HAP-1 (cell line): Measurements from ENCODE around the gene CASP2.
"Not testable (repeated sequence)": the region's sequence is repeated elsewhere in the genome, so short reads cannot be mapped to it uniquely, and the experiment has no call there.

Experiments used
- DNase-seq, 2 experiments: peaks; one replicate each; pipeline ENCODE4 v3.0.0-alpha.2; 2016 to 2020; ENCODE audit warnings: low spot score in 2 of 2
- H3K27me3 ChIP-seq: fragments of 250-450 bp; sonication (Bioruptor Pico); 2 replicates; pipeline ENCODE4 v1.5.1; 2020; ENCODE audit warnings: low read depth, mild to moderate bottlenecking, moderate library complexity
- H3K36me3 ChIP-seq: fragments of 250-450 bp; sonication (Bioruptor Pico); replicated peaks from 2 replicates; pipeline ENCODE4 v1.5.1; 2020; ENCODE audit warnings: mild to moderate bottlenecking
- H3K4me1 ChIP-seq: fragments of 250-450 bp; sonication (Bioruptor Pico); 2 replicates; pipeline ENCODE4 v1.5.1; 2020; ENCODE audit warnings: mild to moderate bottlenecking
- H3K4me3 ChIP-seq: fragments of 250-450 bp; sonication (Bioruptor Pico); 2 replicates; pipeline ENCODE4 v1.5.1; 2020; ENCODE audit warnings: mild to moderate bottlenecking, moderate library complexity
- H3K9me3 ChIP-seq: fragments of 250-450 bp; sonication (Bioruptor Pico); 2 replicates; pipeline ENCODE4 v1.5.1; 2020; ENCODE audit warnings: mild to moderate bottlenecking, moderate library complexity
- in situ Hi-C: fragments of 300-500 bp; cut with MboI; formaldehyde crosslinking; loops from 3 replicates; pipeline ENCODE4 v1.14.3; 2020; ENCODE audit warnings: low sequenced_read_pairs, inconsistent platforms, mixed read lengths

CASP2 gene

DNA sequence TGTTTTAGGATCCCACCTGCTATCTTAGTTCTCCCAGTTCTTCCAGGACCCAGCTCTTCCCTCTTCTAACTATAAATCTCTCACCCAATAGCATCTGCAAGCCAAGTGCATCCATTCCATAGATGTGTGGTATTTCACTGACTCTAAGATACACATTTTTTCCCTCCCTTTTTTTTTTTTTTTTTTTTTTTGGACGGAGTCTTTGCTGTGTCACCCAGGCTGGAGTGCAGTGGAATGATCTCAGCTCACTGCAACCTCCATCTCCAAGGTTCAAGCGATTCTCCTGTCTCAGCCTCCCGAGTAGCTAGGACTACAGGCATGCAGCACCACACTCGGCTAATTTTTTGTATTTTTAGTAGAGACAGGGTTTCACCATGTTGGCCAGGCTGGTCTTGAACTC is 1.7 kb downstream of the CASP2 start:
- in situ Hi-C loops = not testable (repeated sequence)

DNA sequence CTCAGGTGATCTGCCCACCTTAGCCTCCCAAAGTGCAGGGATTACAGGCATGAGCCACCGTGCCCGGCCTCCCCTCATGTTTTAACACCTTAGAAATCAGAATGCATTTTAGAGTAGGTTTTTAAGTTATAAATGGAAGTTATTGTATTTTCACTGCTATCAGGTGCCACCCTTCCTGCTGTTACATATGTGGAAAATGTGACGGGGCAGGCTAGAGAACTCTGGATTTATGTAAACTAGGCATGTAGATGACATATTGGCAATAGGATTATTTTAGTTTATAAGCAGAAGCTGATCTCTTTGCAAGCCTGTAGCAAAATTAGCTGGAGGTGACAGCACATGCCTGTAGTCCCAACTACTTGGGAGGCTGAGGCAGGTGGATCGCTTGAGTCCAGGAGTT is 2.1 kb downstream of the CASP2 start:
- DNase-seq = no peak
- Histone ChIP-seq H3K4me3 (peak overlapping the region; percentile 95; the same call in 1 of the 2 replicates), H3K9me3 (peaks cover 6% of the 10 kb centered on the region; the same call in 1 of the 2 replicates), H3K36me3 (peaks cover 36% of the 10 kb centered on the region), H3K4me1 (peaks cover 16% of the 10 kb centered on the region), H3K27me3 (no peaks in the 10 kb centered on the region)
- in situ Hi-C loops = no loop called here

More for the DNA sequence above, 1.7 kb downstream of the CASP2 start:
- H3K27me3 ChIP-seq, DNase-seq, H3K9me3 ChIP-seq: not testable (repeated sequence)
- Histone ChIP-seq H3K4me1 (peaks cover 16% of the 10 kb centered on the region), H3K36me3 (peaks cover 32% of the 10 kb centered on the region), H3K4me3 (peak overlapping the region; percentile 95)

DNA sequence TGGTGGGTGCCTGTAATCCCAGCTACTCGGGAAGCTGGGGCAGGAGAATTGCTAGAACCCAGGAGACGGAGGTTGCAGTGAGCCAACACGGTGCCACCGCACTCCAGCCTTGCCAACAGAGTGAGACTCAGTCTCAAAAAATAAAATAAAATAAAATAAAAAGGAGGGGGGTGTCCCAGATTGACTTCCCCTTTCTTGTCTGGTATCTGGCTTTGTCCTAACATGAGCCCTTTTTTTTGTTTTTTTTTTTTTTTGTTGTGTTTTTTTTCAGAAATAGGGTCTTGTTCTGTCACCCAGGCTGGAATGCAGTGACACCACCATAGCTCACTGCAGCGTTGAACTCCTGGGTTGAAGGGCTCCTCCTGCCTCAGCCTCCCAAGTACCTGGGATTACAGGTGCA is 4.7 kb downstream of the CASP2 start:
- Histone ChIP-seq H3K36me3 (peaks cover 58% of the 10 kb centered on the region), H3K27me3 (no peaks in the 10 kb centered on the region), H3K9me3 (no peaks in the 10 kb centered on the region), H3K4me3 (no peak overlapping the region), H3K4me1 (peaks cover 13% of the 10 kb centered on the region)
- in situ Hi-C loops = no loop called here
- no peak for DNase-seq

DNA sequence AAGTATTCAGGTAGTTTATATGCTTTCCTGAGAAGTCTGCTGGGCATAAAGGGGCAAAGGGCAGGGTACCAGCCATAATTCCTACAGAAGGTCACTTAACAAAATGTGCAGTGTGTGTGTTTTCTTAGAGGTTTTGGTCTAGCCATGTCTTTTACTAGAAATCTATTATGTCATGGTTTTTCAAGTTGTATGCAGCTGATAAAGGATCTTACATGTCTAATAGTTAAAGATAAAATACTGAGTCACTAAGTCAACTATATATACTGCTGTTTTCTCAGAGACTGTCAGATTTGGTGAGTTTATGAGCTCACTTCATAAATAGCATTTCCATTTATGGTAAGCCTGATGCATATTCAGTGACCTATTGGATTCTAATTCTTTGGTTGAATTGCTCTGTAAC is 7.7 kb downstream of the CASP2 start:
- DNase-seq = no peak
- in situ Hi-C loops = no loop called here
- peaks cover 85% of the 10 kb centered on the region for H3K36me3 ChIP-seq

DNA sequence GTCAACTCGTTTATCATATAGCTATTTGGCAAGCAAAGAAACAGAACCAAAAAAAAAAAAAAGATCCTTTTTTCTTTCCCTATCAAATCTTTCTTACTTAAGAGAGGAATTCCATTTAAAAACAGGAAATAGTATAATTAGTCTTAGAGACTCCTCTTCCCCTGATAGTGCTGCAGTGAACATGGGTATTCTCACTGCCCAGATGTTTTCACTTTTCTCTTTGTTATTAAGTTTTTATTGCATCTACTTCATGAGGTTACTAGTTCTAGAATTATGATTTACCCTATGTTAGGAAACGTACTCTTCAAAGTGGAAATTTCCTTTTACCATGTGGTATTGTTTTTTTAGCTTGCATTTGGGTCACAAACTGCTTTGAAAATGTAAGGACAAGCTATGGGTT is 8.5 kb downstream of the CASP2 start:
- H3K9me3 ChIP-seq = no peaks in the 10 kb centered on the region
- H3K36me3 ChIP-seq = peaks cover 93% of the 10 kb centered on the region
- DNase-seq = no peak
- in situ Hi-C loops = no loop called here
- no peaks in the 10 kb centered on the region for H3K27me3 ChIP-seq
- H3K4me1 ChIP-seq = no peaks in the 10 kb centered on the region
- no peak overlapping the region for H3K4me3 ChIP-seq

More for the DNA sequence above, 7.7 kb downstream of the CASP2 start:
- Histone ChIP-seq H3K27me3 (no peaks in the 10 kb centered on the region), H3K9me3 (no peaks in the 10 kb centered on the region), H3K4me3 (no peak overlapping the region), H3K4me1 (peaks cover 2% of the 10 kb centered on the region)

DNA sequence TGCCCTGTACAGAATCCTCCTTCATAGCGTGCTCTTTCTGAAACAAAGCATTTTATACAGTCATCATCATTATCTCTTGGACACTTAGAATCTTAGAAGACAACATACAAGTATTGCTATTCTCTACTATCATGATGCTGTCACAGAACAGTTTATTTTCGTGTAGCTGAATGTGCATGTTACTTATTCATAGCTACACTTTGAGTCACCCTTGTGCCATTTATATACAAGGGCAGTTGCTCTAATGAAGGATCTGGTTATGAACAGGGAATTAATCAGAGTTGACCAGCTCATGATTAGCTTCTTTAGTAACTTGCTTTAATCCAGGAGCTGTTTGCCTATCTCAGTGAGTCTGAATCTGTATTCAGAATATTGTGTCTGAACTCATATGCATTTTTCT is 11.2 kb downstream of the CASP2 start:
- no peaks in the 10 kb centered on the region for H3K9me3 ChIP-seq
- H3K4me3 ChIP-seq = no peak overlapping the region
- in situ Hi-C loops = no loop called here
- peaks cover 91% of the 10 kb centered on the region for H3K36me3 ChIP-seq
- DNase-seq = no peak
- no peaks in the 10 kb centered on the region for H3K4me1 ChIP-seq
- no peaks in the 10 kb centered on the region for H3K27me3 ChIP-seq

DNA sequence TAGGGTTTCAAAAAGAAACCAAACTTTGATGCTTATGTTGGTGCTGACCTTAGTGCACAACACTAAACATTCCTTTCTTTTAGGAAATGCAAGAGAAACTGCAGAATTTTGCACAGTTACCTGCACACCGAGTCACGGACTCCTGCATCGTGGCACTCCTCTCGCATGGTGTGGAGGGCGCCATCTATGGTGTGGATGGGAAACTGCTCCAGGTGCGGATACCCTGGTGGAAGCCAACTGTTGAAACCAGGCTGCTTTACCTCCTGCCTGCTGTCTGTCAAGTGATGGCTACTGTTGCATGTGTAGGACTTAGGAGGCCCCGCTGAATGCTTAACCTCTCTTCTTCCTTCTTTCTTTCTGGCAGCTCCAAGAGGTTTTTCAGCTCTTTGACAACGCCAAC is 11.7 kb downstream of the CASP2 start:
- Histone ChIP-seq H3K4me3 (no peak overlapping the region), H3K4me1 (no peaks in the 10 kb centered on the region), H3K27me3 (no peaks in the 10 kb centered on the region), H3K9me3 (no peaks in the 10 kb centered on the region), H3K36me3 (peaks cover 91% of the 10 kb centered on the region)
- DNase-seq = peak in 1 of 2 experiments; percentile 66
- in situ Hi-C loops = no loop called here

DNA sequence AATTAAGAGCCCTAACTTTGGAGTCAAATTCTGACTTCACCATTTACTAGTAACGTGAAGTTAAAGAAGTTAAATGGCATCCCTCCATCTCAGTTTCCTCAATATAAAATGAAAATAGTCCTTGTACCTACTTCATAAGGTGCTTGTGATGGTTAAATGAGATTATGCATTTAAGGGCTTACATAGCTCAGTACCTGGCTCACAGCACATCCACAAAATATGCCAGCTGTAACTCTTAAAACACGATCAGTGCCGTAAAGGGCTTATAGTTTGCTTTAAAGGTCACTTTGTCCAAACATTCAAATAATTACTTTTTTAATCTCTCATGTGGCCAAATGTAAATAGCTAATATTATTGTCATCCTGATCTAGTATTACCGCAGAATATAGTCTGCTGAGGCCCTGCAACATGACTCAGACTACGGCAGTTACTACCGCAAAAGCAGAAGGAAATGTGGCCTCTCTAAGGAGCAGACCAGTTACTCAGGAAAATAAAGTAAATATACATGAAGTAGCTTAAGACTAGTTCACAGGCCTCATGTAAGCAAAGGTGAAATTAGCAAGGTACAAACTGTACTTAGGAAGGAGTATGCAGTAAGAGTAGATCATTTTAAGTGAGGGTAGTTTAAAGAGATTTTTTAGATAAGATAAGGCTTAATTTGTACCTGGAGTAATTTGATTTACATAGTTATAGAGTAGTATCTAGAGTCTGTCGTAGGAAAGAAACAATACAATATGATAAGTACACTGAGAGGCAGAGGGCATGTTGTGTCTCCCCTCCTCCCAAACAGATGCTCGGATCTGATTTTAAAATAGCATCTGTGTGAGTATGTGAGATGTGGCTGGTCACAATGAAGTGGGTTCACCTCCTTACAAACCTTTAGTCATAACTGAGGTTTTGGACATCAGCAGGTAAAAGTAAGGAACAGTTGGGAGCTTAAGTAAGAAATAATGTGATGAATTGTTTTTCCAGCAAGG is 13.1 kb downstream of the CASP2 start:
- no peak for DNase-seq
- Histone ChIP-seq H3K36me3 (peaks cover 89% of the 10 kb centered on the region), H3K4me1 (no peaks in the 10 kb centered on the region), H3K9me3 (no peaks in the 10 kb centered on the region), H3K27me3 (no peaks in the 10 kb centered on the region), H3K4me3 (no peak overlapping the region)
- in situ Hi-C loops = no loop called here

DNA sequence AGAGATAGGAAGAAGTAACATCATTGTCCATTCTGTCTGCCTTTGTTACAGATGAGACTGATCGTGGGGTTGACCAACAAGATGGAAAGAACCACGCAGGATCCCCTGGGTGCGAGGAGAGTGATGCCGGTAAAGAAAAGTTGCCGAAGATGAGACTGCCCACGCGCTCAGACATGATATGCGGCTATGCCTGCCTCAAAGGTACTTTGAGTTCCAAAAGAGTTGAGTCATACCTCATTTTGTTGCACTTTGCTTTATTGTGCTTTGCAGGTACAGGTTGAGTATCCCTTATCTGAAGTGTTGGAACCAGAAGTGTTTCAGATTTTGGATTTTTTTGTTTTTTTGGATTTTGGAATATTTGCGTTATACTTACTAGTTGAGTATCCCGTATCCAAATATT is 15.6 kb downstream of the CASP2 start:
- no peaks in the 10 kb centered on the region for H3K9me3 ChIP-seq
- no peaks in the 10 kb centered on the region for H3K4me1 ChIP-seq
- no peak for DNase-seq
- H3K27me3 ChIP-seq = no peaks in the 10 kb centered on the region
- in situ Hi-C loops = no loop called here
- peaks cover 75% of the 10 kb centered on the region for H3K36me3 ChIP-seq
- no peak overlapping the region for H3K4me3 ChIP-seq

DNA sequence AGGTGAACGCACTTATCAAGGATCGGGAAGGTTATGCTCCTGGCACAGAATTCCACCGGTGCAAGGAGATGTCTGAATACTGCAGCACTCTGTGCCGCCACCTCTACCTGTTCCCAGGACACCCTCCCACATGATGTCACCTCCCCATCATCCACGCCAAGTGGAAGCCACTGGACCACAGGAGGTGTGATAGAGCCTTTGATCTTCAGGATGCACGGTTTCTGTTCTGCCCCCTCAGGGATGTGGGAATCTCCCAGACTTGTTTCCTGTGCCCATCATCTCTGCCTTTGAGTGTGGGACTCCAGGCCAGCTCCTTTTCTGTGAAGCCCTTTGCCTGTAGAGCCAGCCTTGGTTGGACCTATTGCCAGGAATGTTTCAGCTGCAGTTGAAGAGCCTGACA is 16.8 kb downstream of the CASP2 start:
- H3K4me1 ChIP-seq = no peaks in the 10 kb centered on the region
- H3K36me3 ChIP-seq = peaks cover 64% of the 10 kb centered on the region
- no peaks in the 10 kb centered on the region for H3K9me3 ChIP-seq
- in situ Hi-C loops = no loop called here
- H3K4me3 ChIP-seq = no peak overlapping the region
- DNase-seq = no peak
- no peaks in the 10 kb centered on the region for H3K27me3 ChIP-seq

DNA sequence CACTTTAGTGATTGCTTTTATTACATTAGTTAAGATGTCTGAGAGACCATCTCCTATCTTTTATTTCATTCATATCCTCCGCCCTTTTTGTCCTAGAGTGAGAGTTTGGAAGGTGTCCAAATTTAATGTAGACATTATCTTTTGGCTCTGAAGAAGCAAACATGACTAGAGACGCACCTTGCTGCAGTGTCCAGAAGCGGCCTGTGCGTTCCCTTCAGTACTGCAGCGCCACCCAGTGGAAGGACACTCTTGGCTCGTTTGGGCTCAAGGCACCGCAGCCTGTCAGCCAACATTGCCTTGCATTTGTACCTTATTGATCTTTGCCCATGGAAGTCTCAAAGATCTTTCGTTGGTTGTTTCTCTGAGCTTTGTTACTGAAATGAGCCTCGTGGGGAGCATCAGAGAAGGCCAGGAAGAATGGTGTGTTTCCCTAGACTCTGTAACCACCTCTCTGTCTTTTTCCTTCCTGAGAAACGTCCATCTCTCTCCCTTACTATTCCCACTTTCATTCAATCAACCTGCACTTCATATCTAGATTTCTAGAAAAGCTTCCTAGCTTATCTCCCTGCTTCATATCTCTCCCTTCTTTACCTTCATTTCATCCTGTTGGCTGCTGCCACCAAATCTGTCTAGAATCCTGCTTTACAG is 17.4 kb downstream of the CASP2 start:
- peak; percentile 16 to 81 for DNase-seq
- Histone ChIP-seq H3K4me1 (no peaks in the 10 kb centered on the region), H3K36me3 (peaks cover 58% of the 10 kb centered on the region), H3K27me3 (no peaks in the 10 kb centered on the region), H3K9me3 (no peaks in the 10 kb centered on the region), H3K4me3 (no peak overlapping the region)
- in situ Hi-C loops = no loop called here

DNA sequence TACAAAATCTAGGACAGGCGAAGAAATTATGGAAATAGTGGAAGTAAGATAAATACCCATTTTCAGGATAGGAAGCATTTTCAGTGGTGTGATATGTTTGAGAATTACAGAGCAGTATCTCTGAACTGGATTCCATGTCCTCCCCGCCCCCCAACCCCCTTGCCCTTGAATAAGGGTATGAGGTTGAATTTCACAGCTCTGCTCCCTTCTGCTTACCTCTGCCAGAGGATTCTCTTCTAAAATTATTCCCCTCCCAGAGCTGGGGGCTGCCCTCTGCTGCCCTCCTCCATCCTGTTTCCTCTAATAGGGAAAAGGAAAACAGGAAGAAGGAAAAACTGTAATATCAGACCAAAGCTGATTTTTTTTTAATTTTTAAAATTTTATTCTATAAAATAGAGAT is 20.5 kb downstream of the CASP2 start:
- Histone ChIP-seq H3K9me3 (no peaks in the 10 kb centered on the region), H3K4me3 (no peak overlapping the region), H3K36me3 (peaks cover 30% of the 10 kb centered on the region), H3K4me1 (no peaks in the 10 kb centered on the region), H3K27me3 (no peaks in the 10 kb centered on the region)
- in situ Hi-C loops = no loop called here
- DNase-seq = no peak

DNA sequence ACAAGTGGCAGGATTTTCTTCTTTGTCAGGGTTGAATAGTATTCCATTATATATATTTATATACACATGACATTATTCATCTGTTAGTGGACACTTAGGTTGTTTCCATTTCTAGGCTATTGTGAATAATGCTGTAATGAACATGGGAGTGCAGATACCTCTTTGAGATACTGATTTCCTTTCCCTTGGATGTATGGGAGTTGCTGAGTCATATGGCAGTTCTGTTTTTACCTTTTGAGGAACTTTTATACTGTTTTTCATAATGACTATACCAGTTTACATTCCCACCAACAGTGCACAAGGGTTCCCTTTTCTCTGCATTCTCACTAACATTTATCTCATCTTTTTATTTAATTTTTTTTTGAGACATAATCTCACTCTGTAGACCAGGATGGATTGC is 26.0 kb downstream of the CASP2 start:
- no peak for DNase-seq
- Histone ChIP-seq H3K9me3 (no peaks in the 10 kb centered on the region), H3K27me3 (no peaks in the 10 kb centered on the region), H3K4me3 (no peak overlapping the region), H3K36me3 (no peaks in the 10 kb centered on the region; the same call in 1 of the 2 replicates), H3K4me1 (no peaks in the 10 kb centered on the region)
- in situ Hi-C loops = no loop called here

DNA sequence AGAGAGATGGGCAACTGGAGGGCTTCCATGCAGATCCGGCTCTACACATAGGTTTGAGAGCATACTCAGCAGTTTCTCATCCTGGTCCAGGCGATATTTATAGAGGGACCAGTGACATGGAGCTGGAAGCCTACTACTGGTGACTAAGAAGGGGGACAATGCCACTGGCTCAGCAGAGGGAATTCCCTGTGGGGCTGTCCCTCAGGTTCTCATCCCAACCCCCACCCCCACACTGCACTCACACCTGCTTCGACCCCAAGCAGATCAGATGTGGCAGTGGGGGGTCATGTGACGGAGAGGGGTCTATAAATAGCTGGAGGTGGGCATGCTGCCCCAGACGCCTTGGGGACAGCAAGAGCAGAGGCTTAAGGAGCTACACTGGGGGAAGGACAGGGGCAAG is 27.6 kb downstream of the CASP2 start, which contains the start of gene CLCN1:
CLCN1 (plus strand) TSS at position 336 of the 400 bp plus-strand sequence. CDS start 102 bp downstream, outside the sequence.
- H3K4me1 ChIP-seq = no peaks in the 10 kb centered on the region
- H3K9me3 ChIP-seq = no peaks in the 10 kb centered on the region
- no peaks in the 10 kb centered on the region for H3K27me3 ChIP-seq
- DNase-seq = no peak
- no peaks in the 10 kb centered on the region for H3K36me3 ChIP-seq
- in situ Hi-C loops = no loop called here
- H3K4me3 ChIP-seq = no peak within 1 kb of the TSS
